ENCODE measurements around the gene GLI2.

Gene GLI2

DNA sequence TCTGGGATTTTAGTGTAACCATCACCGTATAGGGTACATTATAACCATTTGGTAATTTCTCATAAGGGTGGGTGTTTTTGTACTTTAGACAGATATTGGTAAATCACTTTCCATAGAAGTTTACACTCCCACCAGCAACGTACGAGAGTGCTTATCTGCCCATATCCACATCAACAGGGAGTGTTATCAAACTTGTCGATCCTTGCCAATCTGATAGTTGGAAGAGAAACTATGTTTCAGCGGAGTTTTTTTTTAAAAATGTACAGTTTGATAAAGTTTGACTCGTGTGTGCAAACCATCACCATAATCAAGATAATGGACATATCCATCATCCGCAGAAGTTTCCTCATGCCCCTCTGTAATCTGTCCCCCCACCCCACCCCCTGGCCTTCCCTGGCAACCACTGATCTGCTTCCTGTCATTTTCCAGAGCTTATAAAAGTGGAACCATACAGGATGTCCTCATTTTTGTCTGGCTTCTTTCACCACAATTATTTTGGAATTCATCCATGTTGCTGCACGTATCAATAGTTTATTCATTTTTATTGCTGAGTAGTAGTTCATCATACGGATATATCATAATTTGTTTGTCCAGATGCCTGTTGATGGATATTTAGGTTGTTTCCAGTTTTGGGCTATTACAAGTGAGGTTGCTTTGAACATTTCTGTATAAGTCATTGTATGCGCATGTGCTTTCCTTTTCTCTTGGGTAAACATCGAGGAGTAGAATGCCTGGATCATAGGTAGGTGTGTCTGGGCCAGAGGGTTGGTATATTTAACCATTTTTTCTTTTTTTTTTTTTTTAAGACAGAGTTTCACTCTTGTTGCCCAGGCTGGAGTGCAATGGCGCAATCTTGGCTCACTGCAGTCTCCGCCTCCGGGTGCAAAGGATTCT, 18.6 kb downstream of the GLI2 start:
- in situ Hi-C loops (cut with MboI; ENCODE audit: low sequenced_read_pairs) = no loop called here

DNA sequence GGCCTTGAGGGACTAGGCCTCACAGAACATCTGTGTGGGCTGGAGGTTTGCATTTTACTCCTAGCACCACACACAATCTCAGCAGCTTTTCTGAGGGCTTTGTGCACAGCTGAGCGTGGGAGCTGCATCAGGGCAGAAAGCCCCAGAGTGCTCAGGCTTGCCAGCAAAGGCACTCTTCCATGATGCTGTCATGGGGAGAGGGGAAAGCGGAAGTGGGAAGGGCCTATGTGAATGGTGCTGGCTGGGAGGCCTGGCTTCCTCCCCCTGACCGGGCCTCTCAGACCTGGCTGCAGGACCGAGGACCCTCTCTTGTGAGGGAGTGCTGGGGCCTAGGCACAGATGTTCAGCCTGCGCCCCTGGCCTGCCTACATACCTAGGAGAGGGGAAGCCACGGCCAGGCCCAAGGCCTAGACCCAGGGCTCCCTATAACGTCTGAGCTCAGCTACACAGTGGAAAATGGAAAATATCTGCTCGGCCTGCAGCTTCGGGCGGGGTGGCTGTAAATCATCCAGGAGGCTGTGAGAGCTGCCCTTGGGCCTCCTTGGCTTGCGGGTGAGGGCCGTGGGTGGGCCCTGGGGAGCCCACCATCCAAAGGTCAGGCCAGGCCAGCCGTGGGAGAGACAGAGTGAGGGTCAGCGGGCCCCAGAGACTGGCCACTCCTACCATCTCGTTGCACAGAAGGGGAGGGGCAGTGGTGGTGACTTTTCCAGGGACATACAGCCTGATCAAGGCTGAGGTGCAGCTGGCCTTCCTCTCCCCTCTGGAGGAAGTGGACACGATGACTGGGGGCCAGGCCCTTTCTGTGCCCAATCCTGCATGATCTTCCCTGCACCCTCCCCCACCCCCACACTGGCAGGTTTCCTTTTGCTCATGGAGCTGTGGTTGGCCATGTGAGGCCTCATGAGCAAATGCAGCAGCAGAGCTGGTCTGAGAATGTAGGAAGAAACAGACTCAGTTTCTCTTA, 22.8 kb downstream of the GLI2 start:
- in situ Hi-C loops (cut with MboI; ENCODE audit: low sequenced_read_pairs) = no loop called here

DNA sequence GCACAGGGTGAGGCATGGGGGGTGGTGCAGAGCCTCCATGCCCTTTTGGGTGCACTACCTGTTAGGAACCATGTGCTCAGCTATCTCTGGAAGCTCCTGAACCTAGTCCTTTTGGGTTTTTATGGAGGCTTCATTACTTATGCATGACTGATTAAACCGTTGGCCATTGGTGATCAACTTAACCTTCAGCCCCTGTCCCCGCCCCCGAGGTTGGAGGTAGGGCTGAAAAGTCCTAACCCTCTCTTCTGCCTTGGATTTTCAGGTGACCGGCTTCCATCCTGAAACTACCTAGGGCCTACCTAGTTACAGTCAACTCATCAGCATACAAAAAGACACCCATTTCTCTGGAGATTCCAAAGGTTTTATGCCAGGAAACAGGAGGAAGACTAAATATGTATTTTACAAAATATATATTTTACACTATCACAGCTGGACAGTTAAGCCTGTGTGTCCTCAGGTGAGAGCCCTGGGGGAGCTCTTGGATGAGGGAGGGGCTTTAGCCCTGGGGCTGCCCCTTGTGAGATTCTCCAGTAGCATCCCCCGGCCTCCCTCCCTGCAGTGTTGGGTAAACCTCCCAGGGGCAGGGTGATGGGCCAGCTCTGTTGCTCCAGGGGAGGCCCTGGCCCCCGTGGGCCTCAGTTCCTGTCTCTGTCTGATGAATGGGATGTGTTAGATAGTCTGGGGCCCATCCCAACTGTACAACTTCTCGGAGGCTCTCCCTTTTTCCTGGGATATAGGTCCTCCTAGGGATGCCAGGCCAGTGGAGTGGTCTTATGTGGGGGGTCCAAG, 24.1 kb downstream of the GLI2 start:
- in situ Hi-C loops (cut with MboI; ENCODE audit: low sequenced_read_pairs) = no loop called here

DNA sequence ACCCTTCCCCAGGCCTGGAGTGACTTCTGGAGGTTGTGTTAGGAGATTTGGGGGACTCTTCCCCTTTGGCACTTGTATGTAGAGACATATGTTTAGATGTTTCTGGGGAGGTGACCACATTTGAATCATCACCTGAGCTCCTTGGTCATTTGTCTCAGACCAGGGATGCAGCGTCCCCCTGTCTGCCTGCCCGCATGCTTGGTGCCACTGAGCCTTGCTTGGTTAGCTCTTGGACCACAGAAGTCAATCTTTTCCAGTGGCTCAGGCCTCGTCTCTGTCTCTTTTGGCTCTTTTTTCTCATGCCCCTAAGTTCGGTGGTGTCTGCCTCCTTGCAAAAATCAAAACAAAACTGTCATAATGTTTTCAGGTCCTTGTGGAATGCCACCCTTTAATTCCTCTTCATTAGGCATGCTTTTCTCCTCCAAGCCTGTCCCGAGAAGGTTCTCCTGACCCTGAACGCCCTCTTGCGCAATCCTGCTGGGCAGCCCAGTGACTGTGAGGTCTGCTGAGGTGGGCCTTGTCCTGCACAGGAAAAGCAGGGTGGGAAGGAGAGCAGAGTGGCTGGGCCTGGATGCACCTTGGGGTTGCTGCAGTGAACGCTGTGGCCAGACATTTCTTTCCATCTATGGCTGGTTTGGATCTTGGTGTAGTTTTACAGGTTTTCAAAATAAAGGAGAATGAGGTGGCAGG, 24.9 kb downstream of the GLI2 start:
- in situ Hi-C loops (cut with MboI; ENCODE audit: low sequenced_read_pairs) = no loop called here

DNA sequence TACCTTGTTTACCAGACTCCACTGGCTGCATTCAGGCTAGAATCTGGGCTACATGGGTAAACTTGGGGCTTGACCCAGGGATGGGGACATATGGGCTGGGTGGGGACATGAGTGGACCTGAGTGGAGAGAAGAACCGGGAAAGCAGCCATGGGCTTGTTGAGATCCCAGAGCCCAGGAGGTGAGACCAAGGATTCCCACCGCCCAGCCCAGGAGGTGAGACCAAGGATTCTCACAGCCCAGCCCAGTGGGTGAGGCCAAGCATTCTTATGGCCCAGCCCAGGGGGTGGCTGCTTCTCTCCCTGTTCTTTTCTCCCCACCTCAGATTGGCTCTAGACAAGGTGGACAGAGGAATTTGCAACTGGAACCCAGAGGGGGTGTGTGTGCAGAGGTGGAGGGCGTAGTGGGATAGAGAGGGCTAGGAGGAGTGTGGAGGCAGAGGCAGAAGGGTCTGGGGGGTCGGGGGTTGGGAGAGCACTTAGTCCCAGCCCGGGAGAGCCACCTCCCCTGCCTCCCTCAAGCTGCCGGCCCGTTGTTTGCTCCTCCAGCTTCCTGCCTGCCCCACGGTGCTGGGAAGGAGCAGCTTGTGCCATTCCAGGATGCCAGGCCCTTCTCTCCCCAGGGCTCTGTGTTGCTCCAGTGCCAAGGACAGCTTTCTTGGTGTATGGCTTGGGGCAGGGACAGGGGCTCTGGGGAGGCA, 25.6 kb downstream of the GLI2 start:
- in situ Hi-C loops (cut with MboI; ENCODE audit: low sequenced_read_pairs) = no loop called here

DNA sequence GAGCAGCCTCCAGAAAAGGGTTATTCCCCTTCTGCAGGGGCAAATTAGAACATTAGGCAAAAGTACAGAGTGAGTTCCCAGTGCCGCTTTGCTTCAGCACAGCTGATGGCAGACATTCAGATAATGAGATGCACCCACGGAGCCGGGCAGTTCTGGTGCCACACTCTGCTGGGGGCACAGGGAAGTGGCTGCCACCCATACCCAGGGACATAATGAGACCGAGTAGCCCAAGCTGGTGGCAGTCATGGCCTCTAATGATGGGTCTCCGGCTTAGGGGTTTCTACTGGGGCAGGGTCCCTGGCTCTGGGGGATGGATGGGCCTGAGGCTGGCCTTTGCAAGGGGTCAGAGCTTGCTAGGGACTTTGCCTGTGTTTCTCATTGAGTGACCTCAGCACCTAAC, 26.2 kb downstream of the GLI2 start:
- in situ Hi-C loops (cut with MboI; ENCODE audit: low sequenced_read_pairs) = no loop called here

DNA sequence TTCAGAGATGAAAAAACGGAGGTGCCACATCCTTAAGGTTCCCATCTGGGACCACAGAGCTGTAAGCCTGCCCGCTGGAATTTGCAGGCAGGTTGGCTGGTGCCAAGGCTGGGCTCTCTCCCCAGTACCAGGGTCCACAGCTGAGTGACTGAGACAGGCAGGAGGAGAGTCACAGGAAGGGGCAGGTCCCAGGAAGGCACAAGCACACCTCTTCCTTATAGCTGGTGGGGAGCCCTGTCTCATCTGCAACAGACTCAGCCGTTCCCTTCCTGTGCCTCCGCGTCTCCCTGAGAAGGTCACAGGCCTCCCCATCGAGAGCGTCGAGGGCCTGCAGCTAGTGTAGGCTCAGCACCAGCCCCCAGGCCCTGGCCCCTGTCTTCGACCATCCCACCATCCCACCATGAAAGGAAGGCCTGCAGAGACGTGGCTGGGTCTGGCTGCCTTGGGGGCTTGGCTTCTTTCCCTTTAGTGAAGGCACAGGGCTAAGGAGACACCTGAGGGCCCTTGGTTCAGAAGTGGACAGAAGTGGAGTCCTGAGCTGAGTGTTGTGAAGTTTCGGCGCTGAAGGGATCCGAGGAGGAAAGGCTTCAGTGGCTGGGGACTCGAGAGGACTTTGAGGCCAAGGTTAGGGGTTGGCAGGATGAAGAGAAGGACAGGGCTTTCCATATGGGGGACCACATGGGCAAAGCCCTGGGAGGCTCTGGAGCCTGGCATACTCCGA, 26.8 kb downstream of the GLI2 start:
- in situ Hi-C loops (cut with MboI; ENCODE audit: low sequenced_read_pairs) = no loop called here

DNA sequence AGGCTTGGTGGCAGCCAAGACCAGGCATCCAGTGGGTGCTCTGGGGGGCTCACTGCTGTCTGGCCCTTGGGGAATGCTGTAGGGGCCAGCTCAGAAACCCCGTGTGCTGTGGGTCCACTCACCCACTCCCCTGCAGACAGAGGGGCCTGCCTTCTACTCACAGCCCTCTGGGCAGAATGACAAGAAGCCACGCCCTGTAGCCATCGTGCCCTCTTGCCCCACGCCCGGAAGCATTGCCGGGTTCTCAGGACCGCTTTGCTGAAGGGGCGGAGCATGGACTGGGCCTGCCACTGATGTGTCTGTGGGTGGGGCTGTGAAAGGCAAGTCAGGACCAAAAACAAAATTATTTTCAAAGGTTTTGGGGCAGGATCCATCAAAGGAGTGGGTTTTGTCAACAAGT, 27.8 kb downstream of the GLI2 start:
- in situ Hi-C loops (cut with MboI; ENCODE audit: low sequenced_read_pairs) = no loop called here

DNA sequence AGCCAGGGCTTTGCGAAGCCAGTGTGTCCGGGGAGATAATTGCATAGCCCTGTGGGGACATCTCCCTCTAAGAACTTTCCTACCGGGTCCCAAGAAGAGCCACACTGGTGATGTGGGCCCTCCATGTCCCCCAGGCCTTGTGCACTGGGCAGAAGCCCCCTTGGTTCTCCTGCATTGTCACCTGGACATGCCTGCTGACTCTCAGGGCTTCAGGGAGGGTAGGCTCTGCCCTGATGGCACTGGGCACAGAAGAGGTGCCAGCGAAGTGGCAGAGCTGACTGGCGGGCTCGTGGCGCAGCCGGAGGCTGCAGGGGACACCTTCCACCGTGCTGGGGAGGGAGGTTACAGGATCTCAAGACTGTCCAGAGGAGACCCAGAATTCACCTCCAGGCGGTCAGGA, 28.3 kb downstream of the GLI2 start:
- in situ Hi-C loops (cut with MboI; ENCODE audit: low sequenced_read_pairs) = no loop called here

DNA sequence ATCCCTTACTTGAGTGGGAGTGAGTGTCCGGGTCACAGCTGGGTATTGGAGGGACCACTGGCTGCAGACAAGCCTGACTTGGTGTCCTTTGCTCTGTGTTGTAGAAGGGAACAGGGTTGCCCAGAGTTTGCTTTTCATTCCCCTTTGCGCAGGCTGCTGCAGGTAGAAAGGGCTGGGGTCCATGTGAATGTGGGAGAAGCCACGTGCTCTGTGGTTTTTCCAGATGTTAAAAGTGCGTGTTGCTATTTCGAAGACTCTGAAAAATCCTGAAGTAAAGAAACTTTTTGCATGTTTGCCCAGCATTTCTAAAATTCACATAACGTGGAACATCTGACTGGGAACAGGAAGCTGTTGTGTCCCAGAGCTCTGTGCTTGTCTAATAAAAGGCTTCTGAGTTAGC, 28.8 kb downstream of the GLI2 start:
- in situ Hi-C loops (cut with MboI; ENCODE audit: low sequenced_read_pairs) = no loop called here

DNA sequence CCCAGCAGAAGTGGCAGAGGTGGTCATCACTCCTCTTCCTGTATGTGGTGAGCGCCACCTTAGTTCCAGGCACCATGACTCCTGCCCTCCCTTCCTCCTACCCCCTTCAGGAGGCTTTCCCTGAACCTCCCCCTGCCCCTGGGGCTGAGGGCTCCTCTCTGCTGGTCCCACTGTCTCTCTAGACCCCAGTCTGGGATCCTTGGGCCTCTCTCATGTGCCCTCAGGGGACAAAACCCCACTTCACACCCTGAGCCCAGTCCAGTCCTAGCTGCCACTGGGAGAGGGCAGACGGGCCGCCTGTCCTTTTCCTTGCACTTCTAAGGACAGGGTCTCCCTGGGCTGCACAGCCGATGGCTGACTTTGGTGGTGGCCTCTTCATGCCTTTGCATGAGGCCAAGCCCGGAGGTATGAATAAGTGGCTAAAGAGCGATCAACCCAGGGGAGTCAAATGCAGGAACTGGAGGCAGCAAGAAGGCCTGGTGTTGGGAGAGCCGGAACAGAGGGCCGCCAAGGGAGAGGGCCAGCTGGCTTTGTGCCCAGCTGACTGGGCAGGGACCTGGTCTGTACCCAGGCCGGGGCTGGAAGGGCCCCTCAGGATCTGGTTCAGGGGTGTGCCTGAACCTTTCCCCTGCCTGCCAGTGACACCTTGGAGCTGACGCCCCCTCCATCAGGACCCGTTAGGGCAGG, 29.5 kb downstream of the GLI2 start:
- in situ Hi-C loops (cut with MboI; ENCODE audit: low sequenced_read_pairs) = no loop called here

DNA sequence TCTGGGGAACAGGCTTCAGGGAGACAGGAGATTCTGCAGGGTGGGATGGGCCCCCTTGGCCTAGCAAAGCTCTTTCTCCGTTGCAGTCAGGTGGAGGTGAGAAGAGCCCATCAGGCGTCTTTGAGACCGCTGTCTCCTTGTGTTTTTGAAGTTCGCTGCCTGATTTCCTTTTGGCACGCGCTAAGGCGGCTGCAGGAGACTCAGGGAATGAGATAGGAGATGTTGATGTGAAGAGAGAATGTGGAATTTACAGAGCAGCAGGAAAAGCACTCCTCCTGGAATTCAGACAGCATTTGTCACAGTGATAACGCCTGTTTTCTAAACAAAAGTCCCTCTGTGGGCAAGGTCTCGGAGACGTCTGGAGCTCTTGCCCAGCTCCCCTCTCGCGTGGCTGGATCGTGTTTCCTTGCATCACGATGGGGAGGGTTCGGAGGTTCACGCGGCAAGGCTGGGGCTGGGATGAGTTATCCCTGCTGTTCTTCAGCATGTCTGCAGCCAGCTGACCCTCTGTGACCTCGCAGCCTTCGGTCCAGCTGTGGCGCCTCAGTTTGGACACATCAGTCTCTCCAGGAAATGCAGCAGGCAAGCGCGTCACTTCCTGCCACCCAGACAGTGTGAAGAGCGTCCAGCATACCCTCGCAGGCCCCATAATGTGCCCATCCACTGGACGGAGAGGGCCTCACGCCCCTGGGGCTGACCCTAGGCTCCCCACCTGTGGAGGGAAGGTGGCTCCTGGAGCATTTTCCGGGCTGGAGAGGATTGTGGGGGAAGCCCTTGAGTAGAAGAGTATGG, 30.2 kb downstream of the GLI2 start:
- in situ Hi-C loops (cut with MboI; ENCODE audit: low sequenced_read_pairs) = no loop called here

DNA sequence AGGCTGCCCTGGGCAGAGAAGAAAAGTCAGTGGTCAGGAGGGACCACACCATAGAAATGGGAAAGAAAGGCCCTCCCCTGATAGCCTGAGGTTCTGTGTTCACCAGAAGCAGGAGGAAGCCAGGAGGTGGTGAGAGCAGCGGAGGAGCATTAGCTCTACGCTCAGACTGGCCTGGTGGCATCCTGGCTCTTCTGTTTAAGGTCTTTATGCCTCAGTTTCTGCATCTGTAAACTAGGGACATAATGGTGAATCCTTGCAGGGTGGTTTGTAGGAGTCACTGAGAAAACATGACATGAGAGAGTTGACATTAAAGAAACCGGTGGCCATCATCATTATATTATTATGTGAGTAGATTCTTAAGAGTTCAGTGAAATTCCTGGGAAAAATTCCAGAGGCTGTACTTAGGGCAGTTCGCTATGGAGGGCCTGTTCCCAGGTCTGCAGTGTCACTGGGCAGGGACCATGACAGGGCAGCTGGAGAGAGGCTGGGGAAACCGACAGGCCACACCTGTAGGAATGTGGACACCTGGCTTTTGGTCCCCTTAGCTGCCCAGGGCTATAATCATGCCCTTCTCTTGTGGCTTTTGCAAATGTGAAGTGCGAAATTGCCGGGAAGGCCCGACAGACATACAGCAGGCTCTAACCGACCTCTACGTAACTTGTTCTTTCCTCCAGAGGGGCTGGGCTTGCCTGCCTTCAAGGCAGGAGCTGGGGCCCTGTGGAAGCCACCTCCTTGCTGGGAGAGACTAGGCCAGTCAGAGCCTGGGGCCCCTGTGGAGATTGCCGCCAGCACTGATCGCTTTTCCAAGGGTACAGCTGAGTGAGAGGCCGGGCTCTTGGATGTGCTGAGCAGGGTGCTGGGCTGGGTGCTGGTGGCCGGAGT, 31.0 kb downstream of the GLI2 start:
- in situ Hi-C loops (cut with MboI; ENCODE audit: low sequenced_read_pairs) = no loop called here

DNA sequence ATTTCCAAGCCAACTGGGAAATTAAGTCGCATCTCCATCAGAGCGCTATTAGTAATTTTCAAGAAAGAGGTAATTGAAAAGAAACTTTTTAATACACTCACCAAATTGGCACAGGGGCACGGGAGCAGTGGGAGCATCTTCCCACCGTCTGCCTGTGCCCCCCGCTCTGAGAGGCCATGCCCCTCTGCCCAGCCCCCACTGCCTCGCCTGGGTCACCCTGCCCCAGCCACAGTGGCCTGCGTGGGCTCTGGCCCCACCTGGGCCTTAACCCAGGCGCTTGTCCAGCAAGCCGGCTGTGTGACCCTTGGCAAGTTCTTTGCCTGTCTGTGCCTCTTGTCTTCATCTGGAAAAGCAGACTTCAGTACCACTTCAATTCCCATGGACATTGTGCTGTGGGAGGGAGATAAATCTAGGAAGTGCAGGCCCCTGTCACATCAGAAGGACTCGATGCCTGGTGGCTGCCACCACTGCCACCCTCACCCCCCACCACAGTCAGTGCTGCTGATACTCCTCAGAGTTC, 31.9 kb downstream of the GLI2 start:
- in situ Hi-C loops (cut with MboI; ENCODE audit: low sequenced_read_pairs) = no loop called here

DNA sequence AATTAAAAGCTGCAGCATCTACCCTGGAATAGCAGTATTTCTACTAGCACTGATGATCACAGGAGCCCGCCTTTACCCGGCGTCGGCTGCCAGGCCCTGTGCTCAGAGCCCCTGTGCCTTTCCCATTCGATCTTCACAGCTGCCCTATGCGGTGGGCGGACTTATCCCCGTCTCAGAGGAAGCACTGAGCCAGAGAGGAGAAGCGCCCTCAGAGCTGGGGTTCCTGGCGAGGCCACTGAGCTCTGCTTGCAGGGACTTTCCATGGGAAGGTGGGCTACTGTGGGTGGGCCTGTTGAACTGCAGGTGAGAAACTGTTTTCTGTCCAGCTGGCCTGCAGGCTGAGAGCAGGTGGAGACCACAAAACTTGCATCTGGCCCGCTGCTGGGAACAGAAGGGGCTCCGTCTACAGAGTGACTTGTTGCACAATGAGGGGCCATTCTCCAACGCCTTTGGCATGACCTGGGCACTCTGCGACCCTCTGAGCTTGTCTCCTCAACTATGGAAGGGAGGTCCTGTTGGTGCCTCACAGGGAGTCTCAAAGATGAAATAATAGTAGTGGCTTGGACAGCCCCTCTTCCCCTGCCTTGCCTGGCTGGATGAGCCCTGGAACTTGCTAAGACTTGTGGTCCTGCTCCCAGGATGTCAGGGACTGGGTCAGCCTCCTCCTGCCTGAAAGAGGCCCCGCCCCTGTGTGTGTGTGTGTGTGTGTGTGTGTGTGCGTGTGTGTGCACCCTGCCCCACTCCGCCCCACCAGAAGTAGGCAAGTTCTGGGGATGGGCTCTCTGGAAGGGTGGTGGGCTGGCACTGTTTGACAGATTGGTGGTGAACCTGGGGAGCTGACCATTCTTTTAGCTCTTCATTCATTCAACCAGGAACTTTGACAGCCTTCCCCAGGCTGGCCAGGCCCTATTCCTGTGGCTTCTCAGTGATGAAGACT, 32.7 kb downstream of the GLI2 start:
- in situ Hi-C loops (cut with MboI; ENCODE audit: low sequenced_read_pairs) = no loop called here

Measured in hTERT RPE-1 (cell line).